Mesendoderm (in vitro differentiated cells): ENCODE measurements around the gene LSM14A.
"Not testable (repeated sequence)": the region's sequence is repeated elsewhere in the genome, so short reads cannot be mapped to it uniquely, and the experiment has no call there.

Experiments used
- DNase-seq: peaks from one replicate; pipeline ENCODE4 v3.0.0; 2013
- H2AK5ac ChIP-seq: 2 replicates; pipeline ENCODE4 v1.6.1; 2013; ENCODE audit warnings: low read length, inconsistent platforms
- H2BK120ac ChIP-seq: 2 replicates; pipeline ENCODE4 v1.6.1; 2013; ENCODE audit warnings: low read depth, mild to moderate bottlenecking, low read length, moderate library complexity, mixed read lengths
- H2BK15ac ChIP-seq: replicated peaks from 2 replicates; pipeline ENCODE4 v1.6.1; 2013; ENCODE audit warnings: low read depth, mild to moderate bottlenecking, moderate library complexity
- H2BK5ac ChIP-seq: 2 replicates; pipeline ENCODE4 v1.6.1; 2013; ENCODE audit warnings: low read length, inconsistent platforms
- H3K18ac ChIP-seq: 2 replicates; pipeline ENCODE4 v1.6.1; 2013; ENCODE audit warnings: mild to moderate bottlenecking, low read length, mixed read lengths
- H3K23ac ChIP-seq: one replicate; pipeline ENCODE4 v1.6.1; 2013; ENCODE audit warnings: low read length
- H3K27ac ChIP-seq: 2 replicates; pipeline ENCODE4 v1.5.1; 2013; ENCODE audit warnings: low read depth, mild to moderate bottlenecking, inconsistent platforms, low read length, moderate library complexity
- H3K27me3 ChIP-seq: 2 replicates; pipeline ENCODE4 v1.6.1; 2013; ENCODE audit warnings: low read length, control low read depth, mild to moderate bottlenecking, inconsistent platforms; ENCODE audit not compliant: insufficient read depth, poor library complexity
- H3K36me3 ChIP-seq: 2 replicates; pipeline ENCODE4 v1.6.1; 2013; ENCODE audit warnings: low read length, inconsistent platforms; ENCODE audit not compliant: control insufficient read depth, insufficient read depth
- H3K4ac ChIP-seq: one replicate; pipeline ENCODE4 v1.6.1; 2013; ENCODE audit warnings: low read depth, mild to moderate bottlenecking, low read length, moderate library complexity
- H3K4me1 ChIP-seq: 2 replicates; pipeline ENCODE4 v1.6.1; 2013; ENCODE audit warnings: low read depth, low read length, inconsistent platforms; ENCODE audit not compliant: control insufficient read depth
- H3K4me2 ChIP-seq: 2 replicates; pipeline ENCODE4 v1.6.1; 2013; ENCODE audit warnings: low read length
- H3K4me3 ChIP-seq: 2 replicates; pipeline ENCODE4 v1.5.1; 2013; ENCODE audit warnings: mild to moderate bottlenecking, low read length
- H3K56ac ChIP-seq: one replicate; pipeline ENCODE4 v1.6.1; 2013; ENCODE audit warnings: low read length
- H3K79me1 ChIP-seq: 2 replicates; pipeline ENCODE4 v1.6.1; 2013; ENCODE audit warnings: low read length, inconsistent platforms
- H3K79me2 ChIP-seq: 2 replicates; pipeline ENCODE4 v1.6.1; 2013; ENCODE audit warnings: mild to moderate bottlenecking, low read length; ENCODE audit not compliant: control insufficient read depth, insufficient read depth
- H3K9ac ChIP-seq: 2 replicates; pipeline ENCODE4 v1.6.1; 2013; ENCODE audit warnings: low read length, inconsistent platforms
- H4K5ac ChIP-seq: one replicate; pipeline ENCODE4 v1.6.1; 2013; ENCODE audit warnings: low read length
- H4K8ac ChIP-seq: one replicate; pipeline ENCODE4 v1.6.1; 2013; ENCODE audit warnings: low read depth, mild to moderate bottlenecking, control low read depth, low read length, moderate library complexity
- WGBS: extraction: QIAGEN DNeasy Blood & Tissue Kit; methylation state at CpG from one replicate; pipeline ENCODE4 v1.1.7; 2013; ENCODE audit warnings: low lambda C conversion rate, missing lambda C conversion rate; ENCODE audit not compliant: insufficient coverage; ENCODE audit errors: extremely low coverage; 5-methylcytosine and 5-hydroxymethylcytosine counted together

The LSM14A gene

DNA sequence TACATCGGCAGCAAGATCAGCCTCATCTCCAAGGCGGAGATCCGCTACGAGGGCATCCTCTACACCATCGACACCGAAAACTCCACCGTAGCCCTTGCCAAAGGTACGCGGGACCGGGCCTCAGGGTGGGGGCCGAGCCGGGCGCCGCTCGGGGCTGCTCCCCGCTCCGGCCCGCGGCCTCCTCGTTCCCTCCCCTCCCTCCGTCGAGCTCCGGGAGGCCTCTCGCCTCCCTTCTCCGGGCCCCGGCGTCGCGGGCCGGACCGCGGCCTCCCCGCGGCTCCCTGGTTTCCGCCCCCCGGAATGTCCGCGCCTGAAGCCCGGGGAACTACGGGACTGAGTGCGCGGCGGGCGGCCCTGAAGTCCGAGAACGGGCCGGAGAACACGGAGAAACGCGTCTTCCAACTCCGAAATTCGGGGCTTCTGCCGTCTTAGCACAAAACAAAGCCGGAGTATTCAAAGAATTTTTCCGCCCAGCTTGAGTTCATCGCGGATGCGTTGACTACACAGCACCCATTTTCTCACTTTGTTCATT is 423 bp downstream of the LSM14A start:
- peak overlapping the region; percentile 9 for H2AK5ac ChIP-seq
- no peak overlapping the region for H4K5ac ChIP-seq
- H3K79me2 ChIP-seq = peaks cover 38% of the 10 kb centered on the region
- H3K4me2 ChIP-seq = peak overlapping the region; percentile 27
- H3K4me1 ChIP-seq = no peaks in the 10 kb centered on the region
- peak overlapping the region; percentile 98 for H3K27ac ChIP-seq
- H3K36me3 ChIP-seq = no peaks in the 10 kb centered on the region
- peak overlapping the region; percentile 86 for H2BK5ac ChIP-seq
- WGBS = no CpG with 5 or more reads among the region's 58 CpGs
- no peak for DNase-seq
- peak overlapping the region; percentile 99 for H3K56ac ChIP-seq
- H3K4me3 ChIP-seq = peak overlapping the region; percentile 91
- peak overlapping the region; percentile 88 for H4K8ac ChIP-seq
- H3K9ac ChIP-seq = peak overlapping the region; percentile 97
- no peak overlapping the region for H2BK15ac ChIP-seq
- no peak overlapping the region for H3K23ac ChIP-seq
- peak overlapping the region; percentile 90 for H3K4ac ChIP-seq
- no peaks in the 10 kb centered on the region for H3K79me1 ChIP-seq
- peak overlapping the region; percentile 63 for H2BK120ac ChIP-seq
- peak overlapping the region; percentile 97 for H3K18ac ChIP-seq
- no peaks in the 10 kb centered on the region for H3K27me3 ChIP-seq

DNA sequence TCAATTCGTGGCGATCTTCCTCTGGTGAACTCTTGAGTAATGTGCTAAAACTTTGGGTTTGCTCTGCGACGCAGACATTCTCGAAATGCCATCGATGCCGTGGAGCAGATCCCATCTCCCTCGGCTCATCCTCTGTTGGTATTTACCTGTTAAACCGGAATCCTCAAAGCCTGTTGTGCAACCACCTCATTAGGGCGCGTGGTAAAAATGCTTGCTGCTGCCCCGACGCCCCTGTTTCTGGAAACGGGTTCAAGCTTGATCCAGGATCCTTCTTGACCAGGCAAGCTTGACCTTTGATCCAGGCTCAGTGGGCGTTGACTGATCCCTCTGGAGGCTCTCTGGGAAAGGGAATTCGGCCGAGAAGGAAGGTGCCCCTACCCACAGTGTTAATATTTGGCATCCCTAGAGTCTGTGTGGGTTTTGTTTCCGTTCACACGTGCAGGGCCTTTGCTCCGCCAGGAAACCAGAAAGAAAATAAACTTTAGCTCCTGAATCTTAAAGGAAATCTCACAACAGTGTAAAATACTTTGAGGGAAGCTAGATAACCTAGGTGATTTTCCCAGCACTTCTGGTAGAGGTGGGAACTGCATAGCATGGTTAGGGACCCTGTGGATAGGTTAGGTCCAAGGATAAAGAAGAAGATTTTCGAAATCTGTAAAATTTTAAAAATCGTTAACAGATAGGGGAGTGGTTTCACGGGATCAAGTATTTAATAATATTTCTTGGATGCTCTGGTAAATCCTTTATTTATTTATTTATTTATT is 1.1 kb downstream of the LSM14A start:
- peak overlapping the region; percentile 98 for H3K27ac ChIP-seq
- peak overlapping the region; percentile 97 for H3K9ac ChIP-seq
- peak; percentile 93 for DNase-seq
- H4K5ac ChIP-seq = no peak overlapping the region
- H2AK5ac ChIP-seq = no peak overlapping the region
- H3K56ac ChIP-seq = peak overlapping the region; percentile 99
- H3K23ac ChIP-seq = peak overlapping the region; percentile 84
- no CpG with 5 or more reads among the region's 23 CpGs for WGBS
- H3K36me3 ChIP-seq = no peaks in the 10 kb centered on the region
- H3K4me2 ChIP-seq = peak overlapping the region; percentile 27
- H3K4ac ChIP-seq = peak overlapping the region; percentile 75
- H3K27me3 ChIP-seq = no peaks in the 10 kb centered on the region
- H2BK5ac ChIP-seq = peak overlapping the region; percentile 63
- no peak overlapping the region for H2BK120ac ChIP-seq
- no peak overlapping the region for H2BK15ac ChIP-seq
- H3K18ac ChIP-seq = peak overlapping the region; percentile 97
- peak overlapping the region; percentile 91 for H3K4me3 ChIP-seq
- peaks cover 2% of the 10 kb centered on the region for H3K79me1 ChIP-seq
- H3K4me1 ChIP-seq = peaks cover 2% of the 10 kb centered on the region
- no peak overlapping the region for H4K8ac ChIP-seq
- peaks cover 45% of the 10 kb centered on the region for H3K79me2 ChIP-seq

DNA sequence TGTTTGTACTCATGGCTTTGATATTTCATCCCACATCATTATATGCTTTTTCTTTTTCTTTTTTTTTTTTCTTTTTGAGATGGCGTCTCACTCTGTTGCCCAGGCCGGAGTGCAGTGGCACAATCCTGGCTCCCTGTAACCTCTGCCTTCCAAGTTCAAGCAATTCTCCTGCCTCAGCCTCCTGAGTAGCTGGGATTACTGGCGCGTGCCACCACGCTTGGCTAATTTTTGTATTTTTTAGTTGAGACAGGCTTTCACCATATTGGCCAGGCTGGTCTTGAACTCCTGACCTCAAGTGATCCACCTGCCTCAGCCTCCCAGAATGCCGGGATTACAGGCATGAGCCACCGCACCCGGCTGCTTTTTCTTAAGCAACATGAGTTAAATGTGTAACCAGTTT is 2.9 kb downstream of the LSM14A start:
- not testable (repeated sequence) for H4K5ac ChIP-seq, H3K4me1 ChIP-seq, H3K27me3 ChIP-seq

DNA sequence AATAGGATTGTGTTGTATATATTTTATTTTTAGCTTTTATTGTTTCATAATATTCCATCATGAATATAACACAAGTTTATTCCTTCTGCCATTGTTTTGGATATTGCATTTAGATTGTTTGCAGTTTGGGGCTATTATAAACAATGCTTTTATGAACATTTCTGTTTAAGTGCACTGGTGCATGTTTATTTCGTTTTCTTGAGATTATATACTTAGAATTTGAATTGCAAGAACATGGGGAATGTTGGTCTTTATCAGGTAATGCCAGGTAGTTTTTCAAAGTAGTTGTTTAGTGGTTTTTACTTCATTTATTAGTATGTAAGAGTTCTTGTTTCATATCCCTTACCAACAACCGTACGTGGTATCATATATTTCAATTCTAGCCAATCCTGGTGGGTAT is 4.3 kb downstream of the LSM14A start:
- Histone ChIP-seq H2BK15ac (no peak overlapping the region), H3K79me2 (peaks cover 72% of the 10 kb centered on the region), H3K79me1 (peaks cover 2% of the 10 kb centered on the region), H3K18ac (no peak overlapping the region), H4K8ac (no peak overlapping the region), H3K36me3 (no peaks in the 10 kb centered on the region), H3K27me3 (no peaks in the 10 kb centered on the region), H3K56ac (no peak overlapping the region), H3K4me2 (no peak overlapping the region), H3K4me3 (no peak overlapping the region), H2BK120ac (no peak overlapping the region), H4K5ac (no peak overlapping the region), H3K27ac (no peak overlapping the region), H3K9ac (no peak overlapping the region), H3K4me1 (peaks cover 3% of the 10 kb centered on the region), H2BK5ac (no peak overlapping the region), H2AK5ac (no peak overlapping the region), H3K23ac (no peak overlapping the region), H3K4ac (no peak overlapping the region)
- WGBS = no CpG with 5 or more reads among the region's 3 CpGs
- DNase-seq = no peak

More for the DNA sequence above, 2.9 kb downstream of the LSM14A start:
- H3K27ac ChIP-seq, H2BK120ac ChIP-seq, H3K4me3 ChIP-seq, H3K9ac ChIP-seq, H3K79me1 ChIP-seq, H3K4me2 ChIP-seq, H2AK5ac ChIP-seq, H2BK15ac ChIP-seq, H3K23ac ChIP-seq, H4K8ac ChIP-seq, H3K18ac ChIP-seq, H3K36me3 ChIP-seq, H3K56ac ChIP-seq, DNase-seq, H3K4ac ChIP-seq, H2BK5ac ChIP-seq: not testable (repeated sequence)
- peaks cover 58% of the 10 kb centered on the region for H3K79me2 ChIP-seq
- no CpG with 5 or more reads among the region's 8 CpGs for WGBS

DNA sequence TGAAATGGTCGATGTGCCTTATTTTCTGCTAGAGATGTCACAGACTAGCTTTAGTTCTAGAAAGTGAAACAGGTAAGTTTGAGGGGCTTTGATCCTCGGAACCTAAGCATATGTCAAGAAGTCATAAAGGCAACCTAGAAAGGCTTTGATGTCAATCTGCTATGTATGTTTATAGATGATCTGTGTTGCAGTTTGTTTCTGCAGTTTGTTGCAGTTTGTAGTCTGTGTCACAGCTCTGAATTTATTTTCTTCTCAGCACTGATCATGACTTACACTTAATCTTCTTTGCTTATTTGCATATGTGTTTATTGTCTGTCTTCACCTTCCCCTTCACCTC is 5.9 kb downstream of the LSM14A start:
- Histone ChIP-seq H3K4me1 (peaks cover 4% of the 10 kb centered on the region), H2BK15ac (no peak overlapping the region), H3K36me3 (no peaks in the 10 kb centered on the region), H3K79me2 (peaks cover 80% of the 10 kb centered on the region), H3K23ac (no peak overlapping the region), H4K8ac (no peak overlapping the region), H3K27ac (no peak overlapping the region), H3K56ac (no peak overlapping the region), H3K18ac (no peak overlapping the region), H2AK5ac (no peak overlapping the region), H3K27me3 (no peaks in the 10 kb centered on the region), H3K79me1 (peaks cover 5% of the 10 kb centered on the region), H3K4me2 (no peak overlapping the region), H3K4me3 (no peak overlapping the region), H4K5ac (no peak overlapping the region), H3K9ac (peak overlapping the region; percentile 17), H2BK5ac (no peak overlapping the region), H3K4ac (no peak overlapping the region), H2BK120ac (no peak overlapping the region)
- no CpG with 5 or more reads among the region's 2 CpGs for WGBS
- DNase-seq = no peak
